ENCODE measurements around the gene SERTAD4.
"Not testable (repeated sequence)": the region's sequence is repeated elsewhere in the genome, so short reads cannot be mapped to it uniquely, and the experiment has no call there.

SERTAD4 gene

GRCh38 chr1:210262167-210262896 lies 29.7 kb downstream of the SERTAD4 start:
- Histone ChIP-seq H3K36me3 (ENCODE audit: control insufficient read depth in 2 of 2, insufficient read depth in 2 of 2, low read length in 2 of 2) (no peaks in the 10 kb centered on the region), H3K27ac (ENCODE audit: low read length) (peak overlapping the region; percentile 69), H3K27me3 (ENCODE audit: control insufficient read depth in 1 of 2, insufficient read depth in 2 of 2, low read length in 2 of 2) (no peaks in the 10 kb centered on the region), H3K9ac (ENCODE audit: low read length in 2 of 2) (peak overlapping the region in 1 of 2 donors; percentile 42), H3K4me1 (ENCODE audit: control insufficient read depth, insufficient read depth, low read length) (peaks cover 54% of the 10 kb centered on the region), H3K9me3 (ENCODE audit: control insufficient read depth in 2 of 2, low read length in 2 of 2) (no peaks in the 10 kb centered on the region), H3K4me3 (ENCODE audit: low read length in 2 of 2) (peak overlapping the region; percentile 15 to 35)

DNA sequence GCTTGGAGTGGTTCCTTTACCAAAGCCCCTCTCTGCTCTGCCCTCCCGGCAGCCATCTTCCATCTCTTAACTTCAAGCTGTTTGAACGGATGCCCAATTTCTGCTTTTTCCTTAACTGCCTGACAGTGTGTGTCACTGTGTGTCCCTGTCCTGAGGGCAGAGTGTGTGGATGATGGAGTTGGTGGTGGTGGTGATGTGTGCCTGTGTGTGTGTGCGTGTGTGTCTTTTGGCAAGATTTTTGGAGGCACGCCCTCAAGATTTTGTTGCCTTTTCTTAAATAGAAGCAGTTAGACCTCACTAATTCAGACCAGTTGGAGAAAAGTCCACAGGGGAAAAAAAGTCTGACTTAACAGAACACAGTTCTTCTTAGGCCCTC lies 30.3 kb downstream of the SERTAD4 start:
- H3K4me3 ChIP-seq (ENCODE audit: low read length in 2 of 2), result peak overlapping the region; percentile 15 to 35
- peaks cover 49% of the 10 kb centered on the region for H3K4me1 ChIP-seq (ENCODE audit: control insufficient read depth, insufficient read depth, low read length)
- H3K27ac ChIP-seq (ENCODE audit: low read length), result peak overlapping the region; percentile 69
- peak overlapping the region in 1 of 2 donors; percentile 42 for H3K9ac ChIP-seq (ENCODE audit: low read length in 2 of 2)
- H3K36me3 ChIP-seq (ENCODE audit: control insufficient read depth in 2 of 2, insufficient read depth in 2 of 2, low read length in 2 of 2), result no peaks in the 10 kb centered on the region
- no peaks in the 10 kb centered on the region for H3K9me3 ChIP-seq (ENCODE audit: control insufficient read depth in 2 of 2, low read length in 2 of 2)
- no peaks in the 10 kb centered on the region for H3K27me3 ChIP-seq (ENCODE audit: control insufficient read depth in 1 of 2, insufficient read depth in 2 of 2, low read length in 2 of 2)

GRCh38 chr1:210263963-210264362 lies 31.4 kb downstream of the SERTAD4 start:
- peak overlapping the region; percentile 69 for H3K27ac ChIP-seq (ENCODE audit: low read length)
- H3K9ac ChIP-seq (ENCODE audit: low read length in 2 of 2), result no peak overlapping the region
- no peaks in the 10 kb centered on the region for H3K27me3 ChIP-seq (ENCODE audit: control insufficient read depth in 1 of 2, insufficient read depth in 2 of 2, low read length in 2 of 2)
- no peaks in the 10 kb centered on the region for H3K36me3 ChIP-seq (ENCODE audit: control insufficient read depth in 2 of 2, insufficient read depth in 2 of 2, low read length in 2 of 2)
- no peak overlapping the region for H3K4me3 ChIP-seq (ENCODE audit: low read length in 2 of 2)
- no peaks in the 10 kb centered on the region for H3K9me3 ChIP-seq (ENCODE audit: control insufficient read depth in 2 of 2, low read length in 2 of 2)
- H3K4me1 ChIP-seq (ENCODE audit: control insufficient read depth, insufficient read depth, low read length), result peaks cover 40% of the 10 kb centered on the region

DNA sequence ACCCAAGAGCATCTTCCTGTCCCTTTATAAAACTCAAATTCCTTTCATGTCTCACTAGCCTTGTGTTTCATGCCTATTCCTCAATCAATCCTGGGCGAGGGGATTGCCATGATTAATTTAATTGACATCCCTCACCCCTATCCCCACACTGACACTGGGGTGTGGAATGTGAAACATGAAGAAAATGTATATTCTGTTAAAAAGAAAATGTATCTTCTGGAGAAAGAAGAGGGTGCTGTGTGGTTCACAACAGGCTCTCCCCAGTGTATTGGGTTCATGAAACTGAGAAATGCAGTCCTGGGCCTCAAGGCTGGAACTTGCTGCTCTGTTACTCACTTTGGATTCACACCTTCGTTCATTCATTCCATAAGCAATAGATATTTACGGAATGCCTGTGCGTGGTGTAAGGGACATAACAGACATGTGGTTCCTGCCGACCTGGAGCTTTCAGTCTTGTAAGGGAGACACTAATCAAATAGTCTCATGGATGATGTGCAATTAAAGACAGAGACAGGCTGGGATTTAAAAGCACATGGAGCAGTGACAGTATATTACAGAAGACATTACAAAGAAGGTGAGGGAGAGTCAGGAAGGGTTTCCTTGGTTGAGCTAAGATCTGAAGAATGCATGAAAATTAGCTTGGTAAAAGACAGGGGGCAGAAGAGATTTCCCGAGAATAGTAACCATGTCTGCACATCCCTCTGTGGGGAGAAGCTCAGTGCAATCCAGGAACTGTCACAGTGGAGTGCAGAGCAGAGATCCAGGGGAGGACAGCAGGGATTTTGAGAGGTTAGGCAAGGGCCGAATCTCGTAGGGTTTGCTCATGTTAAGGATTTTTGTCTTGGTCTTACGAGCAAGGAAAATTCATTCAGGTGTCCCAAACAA lies 32.1 kb downstream of the SERTAD4 start:
- H3K27me3 ChIP-seq (ENCODE audit: control insufficient read depth in 1 of 2, insufficient read depth in 2 of 2, low read length in 2 of 2), result no peaks in the 10 kb centered on the region
- H3K9me3 ChIP-seq (ENCODE audit: control insufficient read depth in 2 of 2, low read length in 2 of 2), result no peaks in the 10 kb centered on the region
- H3K27ac ChIP-seq (ENCODE audit: low read length), result no peak overlapping the region
- H3K36me3 ChIP-seq (ENCODE audit: control insufficient read depth in 2 of 2, insufficient read depth in 2 of 2, low read length in 2 of 2), result no peaks in the 10 kb centered on the region
- peaks cover 38% of the 10 kb centered on the region for H3K4me1 ChIP-seq (ENCODE audit: control insufficient read depth, insufficient read depth, low read length)
- H3K4me3 ChIP-seq (ENCODE audit: low read length in 2 of 2), result no peak overlapping the region
- H3K9ac ChIP-seq (ENCODE audit: low read length in 2 of 2), result no peak overlapping the region

DNA sequence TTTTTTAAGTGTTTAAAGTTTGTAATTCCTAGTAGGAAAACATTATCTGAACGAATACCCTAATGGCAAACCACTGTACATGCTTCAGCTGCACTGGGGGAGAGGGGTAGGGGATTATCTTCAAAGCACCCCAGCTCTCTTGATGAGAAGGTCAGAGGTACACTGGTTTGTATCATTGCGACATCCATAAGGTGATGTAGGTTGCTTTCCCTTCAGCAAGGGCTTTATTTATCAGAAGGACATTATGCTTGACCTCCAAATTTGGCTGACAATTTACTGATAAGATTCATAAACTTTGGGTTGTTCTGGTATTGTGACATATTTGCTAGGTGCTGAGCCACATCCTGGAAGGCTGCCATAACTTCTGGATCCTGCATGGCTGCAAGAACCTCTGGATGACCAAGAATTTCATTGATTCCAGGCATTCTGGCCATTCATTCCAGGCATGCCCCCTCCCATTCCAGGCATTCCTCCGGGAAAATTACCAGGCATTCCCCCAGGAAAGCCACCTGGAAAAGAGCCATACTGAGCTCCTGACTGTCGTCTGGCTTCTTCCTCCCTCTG lies 32.9 kb downstream of the SERTAD4 start:
- H3K27me3 ChIP-seq (ENCODE audit: control insufficient read depth in 1 of 2, insufficient read depth in 2 of 2, low read length in 2 of 2); H3K36me3 ChIP-seq (ENCODE audit: control insufficient read depth in 2 of 2, insufficient read depth in 2 of 2, low read length in 2 of 2); H3K9me3 ChIP-seq (ENCODE audit: control insufficient read depth in 2 of 2, low read length in 2 of 2); H3K9ac ChIP-seq (ENCODE audit: low read length in 2 of 2); H3K4me3 ChIP-seq (ENCODE audit: low read length in 2 of 2); H3K27ac ChIP-seq (ENCODE audit: low read length): not testable (repeated sequence)
- peaks cover 37% of the 10 kb centered on the region for H3K4me1 ChIP-seq (ENCODE audit: control insufficient read depth, insufficient read depth, low read length)

- Histone ChIP-seq H3K27me3 (ENCODE audit: control insufficient read depth in 1 of 2, insufficient read depth in 2 of 2, low read length in 2 of 2) (no peaks in the 10 kb centered on the region), H3K9me3 (ENCODE audit: control insufficient read depth in 2 of 2, low read length in 2 of 2) (no peaks in the 10 kb centered on the region), H3K4me1 (ENCODE audit: control insufficient read depth, insufficient read depth, low read length) (peaks cover 4% of the 10 kb centered on the region), H3K36me3 (ENCODE audit: control insufficient read depth in 2 of 2, insufficient read depth in 2 of 2, low read length in 2 of 2) (no peaks in the 10 kb centered on the region), H3K4me3 (ENCODE audit: low read length in 2 of 2) (no peak overlapping the region), H3K9ac (ENCODE audit: low read length in 2 of 2) (no peak overlapping the region), H3K27ac (ENCODE audit: low read length) (no peak overlapping the region)
Measured at GRCh38 chr1:210269981-210270380, 37.4 kb downstream of the SERTAD4 start.

- H3K36me3 ChIP-seq (ENCODE audit: control insufficient read depth in 2 of 2, insufficient read depth in 2 of 2, low read length in 2 of 2), result no peaks in the 10 kb centered on the region
- no peak overlapping the region for H3K4me3 ChIP-seq (ENCODE audit: low read length in 2 of 2)
- H3K9me3 ChIP-seq (ENCODE audit: control insufficient read depth in 2 of 2, low read length in 2 of 2), result no peaks in the 10 kb centered on the region
- H3K9ac ChIP-seq (ENCODE audit: low read length in 2 of 2), result no peak overlapping the region
- no peak overlapping the region for H3K27ac ChIP-seq (ENCODE audit: low read length)
- no peaks in the 10 kb centered on the region for H3K27me3 ChIP-seq (ENCODE audit: control insufficient read depth in 1 of 2, insufficient read depth in 2 of 2, low read length in 2 of 2)
- no peaks in the 10 kb centered on the region for H3K4me1 ChIP-seq (ENCODE audit: control insufficient read depth, insufficient read depth, low read length)
Measured at GRCh38 chr1:210272666-210273065, 40.1 kb downstream of the SERTAD4 start.

- no peaks in the 10 kb centered on the region for H3K36me3 ChIP-seq (ENCODE audit: control insufficient read depth in 2 of 2, insufficient read depth in 2 of 2, low read length in 2 of 2)
- no peak overlapping the region for H3K27ac ChIP-seq (ENCODE audit: low read length)
- H3K4me1 ChIP-seq (ENCODE audit: control insufficient read depth, insufficient read depth, low read length), result no peaks in the 10 kb centered on the region
- peaks cover 3 to 12% of the 10 kb centered on the region in 2 donors for H3K9me3 ChIP-seq (ENCODE audit: control insufficient read depth in 2 of 2, low read length in 2 of 2)
- no peak overlapping the region for H3K9ac ChIP-seq (ENCODE audit: low read length in 2 of 2)
- no peak overlapping the region for H3K4me3 ChIP-seq (ENCODE audit: low read length in 2 of 2)
- H3K27me3 ChIP-seq (ENCODE audit: control insufficient read depth in 1 of 2, insufficient read depth in 2 of 2, low read length in 2 of 2), result no peaks in the 10 kb centered on the region
Measured at GRCh38 chr1:210280221-210280620, 47.6 kb downstream of the SERTAD4 start.

GRCh38 chr1:210288116-210288515 lies 55.5 kb downstream of the SERTAD4 start:
- no peaks in the 10 kb centered on the region for H3K36me3 ChIP-seq (ENCODE audit: control insufficient read depth in 2 of 2, insufficient read depth in 2 of 2, low read length in 2 of 2)
- H3K9ac ChIP-seq (ENCODE audit: low read length in 2 of 2), result no peak overlapping the region
- no peak overlapping the region for H3K4me3 ChIP-seq (ENCODE audit: low read length in 2 of 2)
- peaks cover 18% of the 10 kb centered on the region for H3K4me1 ChIP-seq (ENCODE audit: control insufficient read depth, insufficient read depth, low read length)
- H3K27ac ChIP-seq (ENCODE audit: low read length), result no peak overlapping the region
- no peaks in the 10 kb centered on the region for H3K9me3 ChIP-seq (ENCODE audit: control insufficient read depth in 2 of 2, low read length in 2 of 2)
- H3K27me3 ChIP-seq (ENCODE audit: control insufficient read depth in 1 of 2, insufficient read depth in 2 of 2, low read length in 2 of 2), result no peaks in the 10 kb centered on the region

- H3K27ac ChIP-seq (ENCODE audit: low read length), result no peak overlapping the region
- no peaks in the 10 kb centered on the region for H3K9me3 ChIP-seq (ENCODE audit: control insufficient read depth in 2 of 2, low read length in 2 of 2)
- H3K27me3 ChIP-seq (ENCODE audit: control insufficient read depth in 1 of 2, insufficient read depth in 2 of 2, low read length in 2 of 2), result no peaks in the 10 kb centered on the region
- no peak overlapping the region for H3K4me3 ChIP-seq (ENCODE audit: low read length in 2 of 2)
- H3K4me1 ChIP-seq (ENCODE audit: control insufficient read depth, insufficient read depth, low read length), result peaks cover 26% of the 10 kb centered on the region
- H3K36me3 ChIP-seq (ENCODE audit: control insufficient read depth in 2 of 2, insufficient read depth in 2 of 2, low read length in 2 of 2), result no peaks in the 10 kb centered on the region
- H3K9ac ChIP-seq (ENCODE audit: low read length in 2 of 2), result no peak overlapping the region
Measured at GRCh38 chr1:210289248-210289647, 56.7 kb downstream of the SERTAD4 start.

Data from stomach smooth muscle (tissue), 2 donors.